ENCODE measurements around the gene SHISA7. TPM values are rescaled to one million over a fixed set of nuclear protein-coding genes. Genes with fewer than 3 reads are reported as not detected.

SHISA7 gene
- total RNA-seq, 1 donor from 2014 or later, result 0.25 TPM

GRCh38 chr19:55385724-55386492 lies 57.2 kb downstream of the SHISA7 start, which contains the start of gene RPL28:
Gene RPL28, plus strand, starts transcription at chr19:55385932. Its CDS starts 426 bp downstream, at chr19:55386358.
- Histone ChIP-seq H3K4me1 (peaks cover 63% of the 10 kb centered on the region), H3K9me3 (no peaks in the 10 kb centered on the region)
- intact Hi-C loops (cut with DNase I), result loop anchor here (2.0 kb wide), 1 partner anchor 45 kb away; no protein-coding TSS in a partner anchor

GRCh38 chr19:55384920-55385723 lies 58.0 kb downstream of the SHISA7 start:
- DNase-seq (ENCODE audit: extremely low spot score in 2 of 2), result peak in 1 of 2 donors; percentile 98
- intact Hi-C loops (cut with DNase I), result loop anchor here (2.0 kb wide), 1 partner anchor 44 kb away; no protein-coding TSS in a partner anchor

More at GRCh38 chr19:55385724-55386492, 57.2 kb downstream of the SHISA7 start, which contains the start of gene RPL28:
- Histone ChIP-seq H3K27ac (peak within 1 kb of the TSS; percentile 96), H3K27me3 (no peaks in the 10 kb centered on the region), H3K4me3 (peak within 1 kb of the TSS; percentile 70 to 76), H3K36me3 (peaks cover 0 to 31% of the 10 kb centered on the region in 2 donors)
- DNase-seq (ENCODE audit: extremely low spot score in 2 of 2), result peak in 1 of 2 donors; percentile 99
- TF ChIP-seq POLR2A (IDR thresholded peaks at IDR 0.05), result peak; percentile 12 to 96
- TF ChIP-seq POLR2AphosphoS5 (IDR thresholded peaks at IDR 0.05; ENCODE audit: insufficient read depth in 1 of 2, low read depth in 1 of 2), result peak; percentile 92 to 99
- no peak for TF ChIP-seq CTCF (IDR thresholded peaks at IDR 0.05)

GRCh38 chr19:55384131-55384919 lies 58.8 kb downstream of the SHISA7 start, which contains the start of gene TMEM238:
Gene TMEM238, minus strand, starts transcription at chr19:55384292. Its CDS starts 33 bp downstream, at chr19:55384259.
- Histone ChIP-seq H3K4me3 (peak within 1 kb of the TSS; percentile 70 to 76), H3K36me3 (peaks cover 0 to 22% of the 10 kb centered on the region in 2 donors), H3K4me1 (peaks cover 50% of the 10 kb centered on the region), H3K27me3 (no peaks in the 10 kb centered on the region), H3K27ac (peak within 1 kb of the TSS; percentile 96), H3K9me3 (no peaks in the 10 kb centered on the region)
- intact Hi-C loops (cut with DNase I), result loop anchor here (2.0 kb wide), 1 partner anchor 44 kb away; no protein-coding TSS in a partner anchor
- DNase-seq (ENCODE audit: extremely low spot score in 2 of 2), result no peak
- TF ChIP-seq POLR2A (IDR thresholded peaks at IDR 0.05), result no peak
- no peak for TF ChIP-seq CTCF (IDR thresholded peaks at IDR 0.05)
- no peak for TF ChIP-seq POLR2AphosphoS5 (IDR thresholded peaks at IDR 0.05; ENCODE audit: insufficient read depth in 1 of 2, low read depth in 1 of 2)

More at GRCh38 chr19:55384920-55385723, 58.0 kb downstream of the SHISA7 start:
- H3K27ac ChIP-seq, result peak overlapping the region; percentile 96
- peak in 1 of 2 donors; percentile 5 for TF ChIP-seq POLR2A (IDR thresholded peaks at IDR 0.05)
- no peak for TF ChIP-seq CTCF (IDR thresholded peaks at IDR 0.05)
- no peak for TF ChIP-seq POLR2AphosphoS5 (IDR thresholded peaks at IDR 0.05; ENCODE audit: insufficient read depth in 1 of 2, low read depth in 1 of 2)
- peaks cover 0 to 30% of the 10 kb centered on the region in 2 donors for H3K36me3 ChIP-seq
- H3K27me3 ChIP-seq, result no peaks in the 10 kb centered on the region
- no peaks in the 10 kb centered on the region for H3K9me3 ChIP-seq
- H3K4me3 ChIP-seq, result peak overlapping the region; percentile 70 to 76
- peaks cover 58% of the 10 kb centered on the region for H3K4me1 ChIP-seq

GRCh38 chr19:55383279-55384130 lies 59.6 kb downstream of the SHISA7 start:
- H3K4me1 ChIP-seq, result peaks cover 42% of the 10 kb centered on the region
- peaks cover 0 to 16% of the 10 kb centered on the region in 2 donors for H3K36me3 ChIP-seq
- TF ChIP-seq CTCF (IDR thresholded peaks at IDR 0.05) (no peak), POLR2A (IDR thresholded peaks at IDR 0.05) (no peak), POLR2AphosphoS5 (IDR thresholded peaks at IDR 0.05; ENCODE audit: insufficient read depth in 1 of 2, low read depth in 1 of 2) (no peak)
- intact Hi-C loops (cut with DNase I), result loop anchor here (2.0 kb wide), 1 partner anchor 43 kb away; no protein-coding TSS in a partner anchor
- H3K4me3 ChIP-seq, result peak overlapping the region; percentile 70 to 76
- H3K27ac ChIP-seq, result peak overlapping the region; percentile 96
- DNase-seq (ENCODE audit: extremely low spot score in 2 of 2), result no peak
- H3K9me3 ChIP-seq, result no peaks in the 10 kb centered on the region
- H3K27me3 ChIP-seq, result no peaks in the 10 kb centered on the region
